Left ventricle myocardium superior (tissue), 1 donor: ENCODE results near the gene NOSIP. TPM values are rescaled to one million over a fixed set of nuclear protein-coding genes. Genes with fewer than 3 reads are reported as not detected.

Experiments used
- ATAC-seq: fragments of 200-7000 bp; cut with Tn5 transposase; one replicate; pipeline ENCODE4 v1.9.1; 2020; ENCODE audit warnings: mild to moderate bottlenecking, moderate library complexity
- DNase-seq: peaks from one replicate; pipeline ENCODE4 v3.0.0-alpha.2; 2020
- intact Hi-C: fragments of 100-400 bp; cut with micrococcal nuclease; formaldehyde crosslinking; loops from one replicate; pipeline ENCODE4 v1.11.0; 2022
- total RNA-seq: library from RNA; stranded (reverse); fragmentation: NEBNext Ultra II Directional; extraction: Animal tissue kit (Norgen Biotek cat#: 25700); gene quantifications from one replicate; pipeline ENCODE4 v1.2.1, GENCODE V29; 2021
- donor health status: DM: no; HTN: yes; CAD: no; lungs with severe emphysema.

Gene NOSIP
- total RNA-seq, 1 donor from 2014 or later = 46.7 TPM

- intact Hi-C loops = no loop called here
- no peak for DNase-seq
- ATAC-seq = peak; percentile 4
Measured at GRCh38 chr19:49579947-49580263, 451 bp downstream of the NOSIP start.

DNA sequence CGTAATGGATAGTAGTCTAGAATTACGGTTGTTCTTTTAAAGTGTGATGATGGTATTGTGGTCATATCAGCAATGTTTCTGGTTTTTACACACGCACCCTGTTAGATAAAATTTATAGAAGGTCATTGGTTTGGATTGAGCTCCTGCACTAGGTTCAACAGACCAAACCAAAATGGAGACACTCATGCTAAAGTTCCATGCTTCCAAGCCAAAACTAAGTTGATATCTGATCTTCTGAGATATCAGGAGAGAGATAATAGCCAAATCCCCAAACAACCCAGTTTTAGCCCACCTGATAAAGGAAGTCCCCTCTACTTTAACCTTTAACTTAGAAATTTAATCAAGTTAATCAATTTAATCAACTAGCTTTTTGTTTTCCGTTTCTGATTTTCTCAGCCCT is 1.2 kb downstream of the NOSIP start:
- intact Hi-C loops = no loop called here
- ATAC-seq (no peak), DNase-seq (no peak)

- ATAC-seq = no peak
- intact Hi-C loops = no loop called here
- DNase-seq = no peak
Measured at GRCh38 chr19:49574206-49574755, 6.1 kb downstream of the NOSIP start.

- intact Hi-C loops = no loop called here
Measured at GRCh38 chr19:49573425-49573824, 6.9 kb downstream of the NOSIP start.

DNA sequence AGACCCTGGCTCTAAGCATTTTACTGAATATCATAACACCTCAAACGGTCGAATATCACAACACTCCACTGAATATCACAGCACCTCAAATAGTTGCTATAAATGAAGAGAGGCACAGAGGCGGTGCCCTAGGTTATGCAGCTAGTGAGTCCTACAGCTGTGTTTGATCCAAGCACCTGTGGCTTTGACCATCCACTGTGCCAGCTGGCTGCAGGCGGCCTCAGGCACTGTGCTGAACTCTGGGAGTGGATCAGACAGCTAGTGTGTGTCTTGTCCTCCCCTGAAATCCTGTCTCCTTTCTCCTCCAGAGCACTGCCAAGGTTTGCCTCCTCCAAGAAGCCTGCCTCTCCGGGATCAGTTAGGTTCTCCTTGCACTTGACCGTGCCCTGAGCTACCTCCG is 7.3 kb downstream of the NOSIP start:
- DNase-seq (no peak), ATAC-seq (no peak)
- intact Hi-C loops = no loop called here

More at GRCh38 chr19:49573425-49573824, 6.9 kb downstream of the NOSIP start:
- ATAC-seq (no peak), DNase-seq (no peak)

- intact Hi-C loops = loop anchor here (2.0 kb wide), 1 partner anchor 74 kb away; the partner anchor contains the start of gene RPS11
- peak; percentile 82 for ATAC-seq
- DNase-seq = no peak
Measured at GRCh38 chr19:49570997-49571676, 9.2 kb downstream of the NOSIP start.

GRCh38 chr19:49570138-49570856 is 10.1 kb downstream of the NOSIP start:
- peak; percentile 44 for DNase-seq
- intact Hi-C loops = loop anchor here (2.0 kb wide), 1 partner anchor 73 kb away; the partner anchor contains the start of gene RPS11
- peak; percentile 77 for ATAC-seq

GRCh38 chr19:49567861-49568441 is 12.4 kb downstream of the NOSIP start:
- ATAC-seq (no peak), DNase-seq (no peak)
- intact Hi-C loops = no loop called here

- no peak for DNase-seq
- intact Hi-C loops = no loop called here
- no peak for ATAC-seq
Measured at GRCh38 chr19:49566302-49566701, 14.1 kb downstream of the NOSIP start.

- intact Hi-C loops = no loop called here
- DNase-seq = peak; percentile 44
- peak; percentile 70 for ATAC-seq
Measured at GRCh38 chr19:49565261-49565660, 15.1 kb downstream of the NOSIP start.

- intact Hi-C loops = no loop called here
- DNase-seq (no peak), ATAC-seq (no peak)
Measured at GRCh38 chr19:49564616-49565045, 15.7 kb downstream of the NOSIP start.

GRCh38 chr19:49560358-49560900 is 19.9 kb downstream of the NOSIP start:
- intact Hi-C loops = no loop called here
- peak; percentile 62 for ATAC-seq
- DNase-seq = peak; percentile 50

GRCh38 chr19:49559928-49560327 is 20.4 kb downstream of the NOSIP start:
- DNase-seq = peak; percentile 36
- intact Hi-C loops = no loop called here
- ATAC-seq = peak; percentile 23

GRCh38 chr19:49559443-49559842 is 20.9 kb downstream of the NOSIP start:
- no peak for ATAC-seq
- intact Hi-C loops = no loop called here

GRCh38 chr19:49558591-49558990 is 21.8 kb downstream of the NOSIP start:
- DNase-seq (no peak), ATAC-seq (no peak)
- intact Hi-C loops = no loop called here

More at GRCh38 chr19:49559443-49559842, 20.9 kb downstream of the NOSIP start:
- DNase-seq = no peak

- intact Hi-C loops = no loop called here
- no peak for DNase-seq
- no peak for ATAC-seq
Measured at GRCh38 chr19:49557641-49558325, 22.6 kb downstream of the NOSIP start.

DNA sequence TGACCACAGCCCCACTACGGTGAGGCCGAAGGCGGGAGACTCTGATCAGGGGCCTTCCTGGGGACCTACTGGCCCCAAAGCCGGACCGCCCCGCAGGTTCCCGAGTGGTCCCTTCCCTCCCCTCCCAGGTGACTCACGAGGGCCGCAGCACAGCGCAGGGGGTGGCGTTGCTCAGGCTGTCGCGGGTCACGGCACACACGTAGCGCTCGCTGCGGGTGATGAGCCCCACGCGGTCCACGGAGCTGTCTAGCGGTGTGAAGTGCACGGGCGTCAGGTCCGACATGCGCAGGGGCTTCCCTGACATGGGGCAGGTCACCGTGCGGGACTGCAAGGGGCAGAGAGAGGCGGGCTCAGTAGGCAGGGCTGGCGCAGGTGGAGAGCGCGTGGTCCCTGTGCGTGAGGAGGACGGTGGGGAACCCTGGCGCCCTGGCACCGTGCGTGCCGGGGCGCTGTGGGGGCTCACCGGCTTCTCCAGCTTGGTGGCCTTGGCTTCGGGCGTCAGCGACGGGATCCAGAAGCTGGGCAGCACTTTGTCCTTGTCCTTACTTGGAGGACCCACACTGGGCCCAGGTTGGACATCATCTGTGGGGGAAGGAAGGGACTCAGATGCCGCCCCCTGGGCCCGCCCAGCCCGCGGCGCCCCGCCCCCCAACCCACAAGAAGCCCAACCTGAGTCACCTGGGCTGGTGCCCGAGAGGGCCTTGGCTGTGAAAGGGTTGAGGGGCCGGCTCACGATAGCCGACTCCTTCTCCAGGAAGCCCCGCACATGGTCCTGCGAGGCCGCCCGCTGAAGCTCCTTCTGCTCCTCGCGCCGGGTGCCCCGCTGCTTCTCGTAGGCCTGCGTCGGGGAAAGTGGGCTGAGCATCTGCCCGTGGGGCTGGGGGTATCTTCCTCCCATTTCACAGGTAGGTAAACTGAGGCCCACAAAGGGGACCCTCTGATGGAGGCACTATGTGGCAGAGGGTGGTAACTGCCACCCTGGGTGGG is 23.7 kb downstream of the NOSIP start:
- DNase-seq = no peak
- intact Hi-C loops = no loop called here
- ATAC-seq = no peak
